NCI-H146 treated with DMSO at 0.1 percent for 48 hours (cell line): ENCODE data around the gene HGFAC.
"Not testable (repeated sequence)": the region's sequence is repeated elsewhere in the genome, so short reads cannot be mapped to it uniquely, and the experiment has no call there.

Experiments
- DNase-seq: peaks from one replicate; lab custom pipeline; 2025; ENCODE audit not compliant: unreplicated experiment; lab: John Stamatoyannopoulos, UW

HGFAC gene

DNA sequence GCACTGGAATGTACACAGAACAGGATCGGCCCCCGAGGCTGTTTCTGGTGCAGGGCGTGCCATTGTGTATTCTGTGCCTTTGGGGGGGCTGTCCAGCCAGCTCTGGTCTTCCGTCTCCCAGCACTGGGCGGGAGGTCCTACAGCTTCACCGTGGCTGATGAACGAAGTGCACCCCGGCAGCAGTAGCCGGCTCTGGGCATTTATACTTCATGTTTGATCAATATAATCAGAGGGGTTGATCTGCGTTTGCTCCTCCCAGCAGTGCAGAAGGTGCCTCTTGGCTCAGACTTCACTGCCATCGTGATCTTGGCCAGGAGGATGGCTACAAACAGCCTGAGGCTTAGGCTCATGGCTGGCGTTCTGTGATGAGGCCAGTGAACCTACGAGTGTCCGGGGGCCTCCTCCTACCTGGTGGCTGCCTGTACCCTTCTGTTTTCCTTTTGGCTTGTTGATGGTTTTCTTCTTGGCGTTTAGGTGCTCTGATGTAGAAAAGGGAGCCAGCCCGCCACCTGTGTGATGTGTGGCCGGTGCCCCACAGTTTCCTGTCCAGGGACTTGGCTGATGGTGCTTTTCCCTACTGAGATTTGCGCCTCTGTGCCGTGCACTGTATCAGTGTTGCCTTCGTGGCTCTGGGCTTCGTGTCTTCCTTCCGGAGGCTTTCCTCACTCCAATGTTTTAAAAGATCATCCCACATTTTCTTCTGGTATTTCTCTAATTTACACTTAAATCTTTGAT lies 31.2 kb upstream of the HGFAC start:
- DNase-seq = no peak

DNA sequence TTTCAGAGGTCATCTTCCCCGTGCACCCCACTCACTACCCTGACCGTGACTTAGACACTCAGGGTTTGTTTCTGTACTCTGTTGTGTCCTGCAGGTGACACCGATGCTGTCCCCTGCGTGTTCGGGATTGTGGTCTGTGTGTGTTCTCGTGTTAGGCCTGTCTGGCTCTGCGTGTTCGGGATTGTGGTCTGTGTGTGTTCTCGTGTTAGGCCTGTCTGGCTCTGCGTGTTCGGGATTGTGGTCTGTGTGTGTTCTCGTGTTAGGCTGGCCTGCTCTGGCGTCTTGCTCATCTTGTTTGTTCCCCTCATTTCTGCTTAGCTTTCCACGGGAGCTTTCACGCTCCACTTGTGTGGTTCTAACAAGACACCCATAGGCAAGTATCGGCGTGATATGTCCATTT lies 30.6 kb upstream of the HGFAC start:
- DNase-seq = not testable (repeated sequence)

DNA sequence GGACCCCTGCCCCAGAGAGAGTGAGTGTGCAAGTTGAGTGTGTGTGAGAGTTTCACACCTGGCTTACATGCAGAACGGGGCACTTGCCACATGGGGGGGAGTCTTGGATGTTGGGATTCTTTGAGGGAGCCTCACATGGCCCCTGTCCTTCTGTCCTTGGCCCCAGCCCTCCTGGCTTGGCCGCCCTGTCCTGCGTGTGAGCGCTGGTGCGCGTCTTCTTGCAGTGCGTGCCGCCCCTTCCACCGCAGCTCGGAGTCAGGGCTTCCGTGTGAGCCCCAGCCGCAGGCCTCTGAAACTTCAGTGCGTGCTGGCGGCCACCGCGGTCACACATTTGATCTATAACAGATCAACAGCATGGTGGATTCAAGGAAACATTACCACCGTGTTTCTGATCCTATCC lies 30.1 kb upstream of the HGFAC start:
- DNase-seq = no peak

DNA sequence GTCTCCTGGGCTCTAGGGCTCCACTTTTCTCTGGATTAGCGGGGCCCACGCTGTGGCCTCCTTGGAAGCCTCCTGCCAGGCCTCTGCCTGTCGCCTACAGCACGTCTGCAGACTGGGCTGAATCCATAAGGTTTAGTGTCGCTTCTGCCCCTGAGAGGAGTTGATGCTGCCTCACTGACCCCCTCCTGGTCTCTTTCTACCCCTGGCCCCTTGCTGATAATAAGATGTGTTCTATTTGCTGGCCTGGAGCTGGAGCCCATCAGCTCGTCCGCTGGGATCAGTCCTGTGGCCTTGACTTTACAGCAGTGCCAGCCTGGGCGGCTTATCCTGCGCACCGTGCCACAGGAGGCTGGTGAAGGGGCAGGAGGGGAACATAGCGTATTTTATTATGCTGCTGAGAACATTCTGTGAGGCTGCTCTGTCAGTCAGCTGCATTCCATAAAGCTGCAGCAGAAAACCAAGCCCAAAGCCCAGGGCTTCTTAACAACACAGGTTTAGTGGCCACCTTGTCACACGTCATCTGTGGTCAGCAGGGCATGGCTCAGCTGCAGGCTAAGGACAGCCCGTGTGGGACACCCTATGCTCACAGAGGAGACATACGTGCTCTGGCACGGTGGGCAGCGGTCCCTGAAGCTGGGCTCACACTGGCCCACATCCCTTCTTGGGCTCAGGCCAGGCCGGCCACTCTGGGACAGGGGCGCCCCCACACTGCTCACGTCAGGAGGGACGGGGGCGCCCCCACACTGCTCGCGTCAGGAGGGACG lies 29.3 kb upstream of the HGFAC start:
- DNase-seq = no peak

DNA sequence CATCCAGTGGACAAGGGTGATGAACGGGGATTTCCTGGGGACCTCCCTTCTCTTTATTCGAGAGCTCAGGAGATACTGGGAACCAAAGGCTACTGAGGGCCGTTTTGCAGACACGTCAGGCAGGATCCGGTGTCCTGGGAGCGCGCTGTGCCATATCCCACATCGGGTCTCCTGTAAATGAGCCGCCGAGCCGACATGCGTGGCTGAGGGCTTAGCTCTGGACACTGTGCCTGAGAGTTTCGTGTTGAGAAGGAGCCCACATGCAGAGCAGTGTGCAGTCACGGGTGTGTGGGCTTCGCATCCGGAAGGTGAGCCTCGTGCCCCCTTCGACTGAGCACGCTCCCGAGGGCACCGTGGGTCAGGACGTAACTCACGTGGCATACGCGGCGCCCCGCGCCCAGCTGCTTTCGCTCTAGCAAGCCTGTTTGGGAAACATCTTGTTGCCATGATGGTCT lies 28.5 kb upstream of the HGFAC start:
- DNase-seq = no peak

DNA sequence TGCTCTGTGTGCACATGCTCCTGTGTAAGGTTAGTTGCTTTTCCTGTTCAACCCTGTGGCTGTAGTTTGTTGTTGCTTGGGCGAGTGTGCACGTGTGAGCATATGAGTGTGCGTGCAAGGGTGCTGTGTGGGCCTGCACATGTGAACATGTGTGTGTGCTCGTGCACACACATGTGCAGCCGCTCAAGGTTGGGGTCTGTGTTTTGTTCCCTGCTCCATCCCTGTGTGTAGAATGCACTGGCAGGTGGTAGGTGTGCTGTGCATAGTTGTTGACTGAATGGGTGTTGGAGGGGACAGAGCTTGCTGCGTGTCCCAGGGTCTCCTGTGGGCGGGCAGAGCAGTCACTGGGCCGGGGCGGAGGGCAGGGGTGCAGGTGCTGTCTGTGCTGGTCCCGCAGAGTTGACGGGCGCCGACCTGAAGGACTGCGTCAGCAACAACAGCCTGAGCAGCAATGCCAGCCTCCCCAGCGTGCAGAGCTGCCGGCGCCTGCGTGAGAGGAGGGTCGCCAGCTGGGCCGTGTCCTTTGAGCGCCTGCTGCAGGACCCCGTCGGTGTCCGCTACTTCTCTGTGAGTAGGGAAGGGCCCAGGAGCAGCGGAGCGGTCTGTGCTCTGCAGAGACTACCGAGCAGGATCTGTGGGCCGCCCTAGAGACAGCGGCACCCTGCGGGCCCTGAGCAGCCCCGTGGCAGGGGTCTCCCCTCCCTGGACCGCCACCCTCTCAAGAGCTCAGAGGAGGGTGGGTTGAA lies 27.9 kb upstream of the HGFAC start:
- no peak for DNase-seq

DNA sequence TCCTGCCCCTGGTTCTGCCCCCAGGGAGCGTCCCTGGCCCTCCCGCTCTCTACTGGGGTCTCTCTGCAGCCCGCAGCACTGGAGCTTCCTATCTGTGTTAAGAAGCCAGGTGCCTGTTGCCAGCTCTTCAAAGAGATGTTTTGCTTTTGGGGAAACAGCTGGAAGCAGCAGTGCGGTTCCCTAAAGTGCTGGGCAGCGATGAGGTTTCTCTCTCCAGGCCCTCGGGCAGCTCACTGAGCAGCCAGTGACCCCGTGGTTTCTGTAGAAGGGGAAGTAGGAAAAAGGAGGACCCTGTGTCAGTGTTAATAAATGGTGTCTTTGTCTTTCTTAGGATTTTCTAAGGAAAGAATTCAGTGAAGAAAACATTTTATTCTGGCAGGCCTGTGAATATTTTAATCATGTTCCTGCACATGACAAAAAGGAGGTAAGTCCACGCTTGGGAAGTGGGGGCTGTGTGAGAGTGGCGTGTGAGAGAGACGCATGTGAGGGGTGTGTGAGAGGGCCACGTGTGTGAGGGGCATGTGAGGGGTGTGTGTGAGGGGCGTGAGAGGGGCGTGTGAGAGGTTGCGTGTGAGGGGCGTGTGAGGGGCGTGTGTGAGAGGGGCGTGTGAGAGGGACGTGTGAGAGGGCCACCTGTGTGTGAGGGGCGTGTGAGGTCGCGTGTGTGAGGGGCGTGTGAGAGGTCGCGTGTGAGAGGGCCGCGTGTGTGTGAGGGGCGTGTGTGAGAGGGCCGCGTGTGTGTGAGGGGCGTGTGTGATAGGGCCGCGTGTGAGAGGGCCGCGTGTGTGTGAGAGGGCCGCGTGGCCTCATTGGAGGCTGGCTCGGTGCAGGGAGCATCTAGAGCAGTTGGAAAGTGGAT lies 27.1 kb upstream of the HGFAC start:
- DNase-seq = no peak

DNA sequence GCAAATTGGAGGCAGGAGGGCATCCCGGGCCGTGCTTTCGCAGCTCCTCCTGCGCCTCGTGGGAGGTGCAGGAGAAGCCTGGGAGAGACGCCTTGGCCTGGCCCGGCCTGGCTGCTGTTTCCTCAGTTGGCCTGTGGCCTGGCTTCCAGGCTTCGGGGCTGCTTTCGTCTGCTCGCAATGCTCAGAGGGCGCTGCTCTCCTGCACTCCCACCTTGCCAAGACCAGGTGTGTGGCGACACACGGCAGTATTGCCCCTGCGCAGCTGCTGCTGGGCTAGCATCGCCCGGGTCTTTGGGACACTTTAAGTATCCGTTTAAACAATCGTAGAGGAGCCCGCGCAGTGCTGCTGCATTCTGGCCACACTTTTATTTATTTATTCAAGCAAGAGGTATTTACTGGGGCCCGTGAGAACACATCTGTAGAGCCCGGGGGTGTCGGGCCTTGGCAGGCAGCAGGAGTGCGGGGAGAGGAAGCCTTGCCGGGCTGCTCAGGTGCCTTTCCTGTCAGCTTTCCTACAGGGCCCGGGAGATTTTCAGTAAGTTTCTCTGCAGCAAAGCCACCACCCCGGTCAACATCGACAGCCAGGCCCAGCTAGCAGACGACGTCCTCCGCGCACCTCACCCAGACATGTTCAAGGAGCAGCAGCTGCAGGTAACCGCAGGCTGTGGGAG lies 26.2 kb upstream of the HGFAC start:
- no peak for DNase-seq

DNA sequence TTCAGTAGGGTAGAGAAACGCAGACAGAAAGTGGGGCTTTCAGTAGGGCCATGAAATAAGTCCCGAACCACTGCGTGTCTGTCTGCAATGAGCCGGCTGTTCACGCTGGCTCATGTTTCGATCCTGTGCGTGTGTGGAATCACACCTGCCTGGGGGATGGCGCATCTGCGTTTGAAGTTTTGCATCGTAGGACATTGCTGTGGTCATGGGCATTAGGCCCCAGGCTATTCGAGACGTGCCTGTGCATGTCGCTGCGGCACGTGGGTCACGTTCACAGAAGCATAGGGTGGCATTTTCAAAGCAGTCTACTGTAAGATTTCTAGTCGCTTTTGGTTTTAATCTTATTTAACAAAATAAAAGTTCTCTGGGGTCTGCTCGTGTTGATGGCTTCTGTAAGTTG lies 25.5 kb upstream of the HGFAC start:
- no peak for DNase-seq

DNA sequence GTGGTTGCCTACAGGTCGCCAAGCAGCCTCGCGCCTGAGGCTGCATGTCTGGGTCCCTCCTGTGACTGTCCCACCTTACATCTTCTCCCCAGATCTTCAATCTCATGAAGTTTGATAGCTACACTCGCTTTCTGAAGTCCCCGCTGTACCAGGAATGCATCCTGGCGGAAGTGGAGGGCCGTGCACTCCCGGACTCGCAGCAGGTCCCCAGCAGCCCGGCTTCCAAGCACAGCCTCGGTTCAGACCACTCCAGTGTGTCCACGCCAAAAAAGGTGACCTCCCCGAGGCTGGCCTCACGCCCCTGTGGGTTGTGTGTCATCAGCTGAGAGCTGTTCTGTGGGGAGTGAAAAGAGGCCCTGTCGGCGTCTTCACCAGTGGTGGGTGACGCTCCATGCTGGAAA lies 24.9 kb upstream of the HGFAC start:
- DNase-seq = no peak

DNA sequence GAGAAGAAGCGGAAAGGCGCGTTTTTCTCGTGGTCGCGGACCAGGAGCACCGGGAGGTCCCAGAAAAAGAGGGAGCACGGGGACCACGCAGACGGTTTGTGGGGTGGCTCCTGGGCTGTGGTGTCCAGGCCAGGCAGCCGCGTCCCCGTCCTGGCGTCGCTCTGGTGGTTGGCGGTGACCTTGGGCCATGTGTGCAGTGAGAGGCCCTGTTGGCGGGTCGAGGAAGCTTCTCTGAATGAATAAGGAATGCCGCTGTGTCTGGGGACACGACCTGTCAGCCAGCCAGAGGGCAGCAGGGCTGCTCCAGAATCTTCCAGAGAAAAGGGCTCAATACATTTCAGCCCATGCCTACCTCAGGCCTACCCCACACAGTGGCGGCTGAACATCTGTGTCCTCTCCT lies 24.3 kb upstream of the HGFAC start:
- no peak for DNase-seq

DNA sequence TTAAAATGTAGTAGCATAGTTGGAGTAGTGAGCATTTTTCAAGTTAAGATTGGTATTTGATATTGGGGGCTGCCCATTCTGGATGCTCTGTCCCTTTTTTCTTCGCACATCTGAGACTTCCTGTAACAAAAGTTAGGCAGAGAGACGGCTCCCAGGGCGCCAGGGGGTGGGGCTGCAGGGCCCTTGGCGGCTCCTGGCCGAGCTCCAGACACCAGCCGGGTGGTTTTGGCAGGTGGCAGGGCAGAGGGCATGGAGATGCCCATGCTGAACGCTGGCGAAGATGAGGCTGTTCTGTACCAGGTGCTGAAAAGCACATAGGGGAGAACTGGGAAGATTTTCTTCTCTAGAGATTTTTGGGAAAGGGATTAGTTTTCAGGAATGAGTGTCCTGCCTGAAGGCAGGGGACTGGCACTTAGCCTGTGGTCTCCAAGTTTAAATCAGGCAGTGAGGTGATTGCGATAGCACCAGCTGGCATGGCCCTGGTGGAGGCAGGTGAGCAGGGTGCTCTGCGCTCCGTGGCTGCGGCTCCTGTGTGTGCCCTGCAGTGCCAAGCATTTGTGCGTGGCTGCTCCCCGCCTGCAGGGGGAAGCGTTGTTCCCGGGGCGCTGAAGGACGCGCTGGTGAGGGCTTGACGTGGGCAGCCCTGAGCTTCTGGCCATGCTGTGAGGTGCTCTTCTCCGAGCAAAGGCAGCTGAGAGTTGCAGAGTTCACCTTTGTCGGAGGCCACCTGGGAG lies 23.6 kb upstream of the HGFAC start:
- no peak for DNase-seq

DNA sequence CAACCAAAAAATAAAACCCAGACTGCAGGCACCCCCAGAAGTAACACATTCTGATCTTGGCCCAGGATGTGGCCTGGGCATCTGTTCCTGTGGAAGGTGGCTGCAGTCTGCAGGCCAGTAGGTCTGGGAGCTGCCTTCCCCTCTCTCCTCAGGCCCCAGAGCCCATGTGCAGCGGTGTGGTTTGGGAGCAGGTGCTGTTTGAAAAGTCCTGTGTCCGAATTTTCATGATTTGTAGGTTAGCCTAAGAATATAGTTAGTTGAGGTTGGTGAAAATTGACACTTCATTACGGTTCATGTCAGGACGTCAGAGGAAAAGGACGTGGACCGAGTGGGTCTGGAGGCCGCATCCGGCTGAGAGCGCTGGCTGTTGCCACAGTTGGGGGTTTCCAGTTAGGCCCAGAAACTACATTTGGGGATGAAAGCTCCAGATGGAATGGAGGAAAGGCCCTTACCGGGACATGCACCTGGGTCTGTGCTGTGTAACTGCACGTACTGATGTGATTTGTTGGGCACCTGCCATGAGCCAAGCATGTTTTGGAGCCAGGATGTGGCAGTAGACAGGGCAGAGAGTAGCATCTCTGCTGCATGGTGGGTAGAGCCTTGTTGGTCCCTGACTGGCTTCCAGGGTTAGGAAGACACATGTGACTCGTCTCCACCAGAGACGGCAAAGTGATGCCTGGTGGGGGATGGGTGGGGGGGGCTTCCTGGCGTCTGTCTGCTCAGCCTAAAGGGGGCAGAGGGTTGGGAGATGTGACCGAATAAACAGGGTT lies 21.7 kb upstream of the HGFAC start:
- DNase-seq = no peak

DNA sequence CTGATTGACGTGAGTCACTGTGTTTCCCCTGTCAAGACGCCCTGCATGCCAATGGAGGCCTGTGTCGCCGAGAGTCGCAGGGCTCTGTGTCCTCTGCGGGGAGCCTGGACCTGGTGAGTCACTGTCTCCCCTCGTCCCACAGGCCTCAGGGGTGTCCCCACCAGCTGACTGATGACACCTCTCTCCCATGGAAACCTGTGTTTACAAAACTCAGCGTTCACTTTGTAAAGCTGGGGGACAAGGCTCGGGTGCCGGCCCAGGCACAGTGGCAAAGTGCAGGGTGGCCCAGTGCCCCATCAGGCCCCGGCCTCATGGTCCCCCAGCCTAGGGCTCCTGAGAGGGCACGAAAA lies 21.2 kb upstream of the HGFAC start:
- no peak for DNase-seq

DNA sequence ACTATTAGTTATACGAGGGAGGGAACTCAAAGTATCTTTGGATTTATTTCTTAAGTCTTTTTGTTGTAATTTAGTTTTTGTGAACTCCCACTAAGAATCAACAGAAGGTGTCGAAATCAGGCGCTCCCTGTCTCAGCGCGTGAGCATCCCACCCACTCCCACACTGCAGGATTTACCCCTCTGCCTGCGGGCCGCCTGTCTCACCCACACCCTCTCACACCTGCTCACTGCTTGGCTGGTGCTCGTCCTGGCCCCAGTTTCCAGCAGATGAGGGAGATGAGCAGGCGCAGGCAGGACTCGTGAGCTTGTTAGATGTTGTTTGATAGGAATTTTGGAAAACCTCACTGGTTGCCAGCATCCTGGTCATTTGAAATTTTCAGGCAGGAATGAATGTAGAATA lies 20.8 kb upstream of the HGFAC start:
- DNase-seq = no peak

DNA sequence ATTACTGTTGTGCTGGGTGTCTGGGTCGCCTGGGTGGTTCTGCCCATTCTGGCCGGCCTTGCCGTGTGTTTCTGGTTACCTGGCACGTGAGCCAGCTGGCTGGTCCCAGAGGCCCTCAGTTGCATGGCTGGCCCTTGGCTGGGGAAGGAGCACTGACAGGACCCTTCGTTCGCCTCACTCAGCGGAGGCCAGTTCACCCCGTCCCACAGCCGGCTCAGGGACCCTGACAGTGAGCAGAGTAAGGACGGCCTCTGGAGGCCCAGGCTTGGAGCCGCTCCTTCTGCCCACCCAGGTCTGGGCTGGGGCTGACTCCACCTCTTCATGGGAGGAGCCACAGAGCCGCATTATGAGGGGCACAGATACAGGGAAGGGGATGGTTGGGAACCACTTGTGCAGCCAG lies 20.3 kb upstream of the HGFAC start:
- no peak for DNase-seq

DNA sequence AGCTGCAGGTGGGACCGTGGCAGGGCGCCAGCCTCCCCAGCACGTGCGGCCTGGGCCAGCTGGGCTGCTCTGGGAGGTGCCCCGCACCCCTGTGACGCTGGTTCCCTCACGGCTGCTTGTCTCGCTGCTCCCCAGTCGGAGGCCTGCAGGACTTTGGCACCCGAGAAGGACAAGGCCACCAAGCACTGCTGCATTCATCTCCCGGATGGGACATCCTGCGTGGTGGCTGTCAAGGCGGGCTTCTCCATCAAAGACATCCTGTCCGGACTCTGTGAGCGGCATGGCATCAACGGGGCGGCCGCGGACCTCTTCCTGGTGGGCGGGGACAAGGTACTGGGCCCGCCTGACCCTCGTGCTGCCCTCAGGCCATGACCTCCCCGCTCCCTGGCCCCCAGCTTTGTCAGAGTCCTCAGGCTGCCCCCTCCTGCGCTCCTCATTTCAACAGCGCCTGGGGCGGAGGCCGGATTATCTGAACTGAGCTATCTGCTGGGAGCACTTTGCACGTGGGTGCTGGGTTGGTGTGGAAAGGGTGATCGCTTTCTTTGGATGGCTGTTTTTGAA lies 19.4 kb upstream of the HGFAC start:
- no peak for DNase-seq

DNA sequence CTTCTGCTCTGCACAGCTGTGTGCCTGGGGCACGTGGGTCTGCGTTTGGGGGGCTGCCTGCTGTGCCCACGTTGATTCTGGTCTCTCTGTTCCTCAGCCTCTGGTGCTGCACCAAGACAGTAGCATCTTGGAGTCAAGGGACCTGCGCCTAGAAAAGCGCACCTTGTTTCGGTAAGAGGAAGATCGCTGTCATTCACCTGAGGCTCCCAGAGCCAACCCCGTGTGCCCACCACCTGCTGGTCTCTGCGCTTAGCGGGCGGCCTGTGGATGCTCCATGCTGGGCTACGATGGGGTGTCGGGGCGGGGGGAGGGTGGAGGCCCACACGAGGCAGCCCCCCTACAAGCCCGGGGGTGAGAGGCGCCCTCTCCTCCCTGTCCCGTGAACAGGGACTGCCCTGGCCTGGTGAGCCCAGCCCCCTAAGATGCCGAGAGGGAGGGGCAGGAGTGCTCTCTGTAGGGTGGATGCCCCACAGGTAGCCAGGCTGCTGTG lies 18.9 kb upstream of the HGFAC start:
- DNase-seq = no peak

DNA sequence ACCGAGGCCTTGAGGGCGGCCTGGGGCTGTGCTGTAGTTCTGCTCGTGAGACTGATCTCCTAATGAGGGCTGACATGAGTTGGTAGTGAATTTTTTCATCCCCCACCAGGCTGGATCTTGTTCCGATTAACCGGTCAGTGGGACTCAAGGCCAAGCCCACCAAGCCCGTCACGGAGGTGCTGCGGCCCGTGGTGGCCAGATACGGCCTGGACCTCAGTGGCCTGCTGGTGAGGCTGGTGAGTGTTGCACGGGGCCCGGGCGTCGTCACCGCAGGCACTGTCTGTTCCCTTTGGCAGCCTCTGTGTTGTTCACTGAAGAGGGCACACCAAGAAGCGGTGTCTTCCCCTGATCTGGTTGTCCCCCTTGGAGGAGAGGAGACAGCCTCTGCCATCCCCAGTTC lies 18.4 kb upstream of the HGFAC start:
- DNase-seq = no peak
